ENCODE measurements around the gene GLIS1. TPM values are rescaled to one million over a fixed set of nuclear protein-coding genes. Genes with fewer than 3 reads are reported as not detected.

Gene GLIS1
- total RNA-seq, 1 experiment from 2014 or later: 0.28 TPM

DNA sequence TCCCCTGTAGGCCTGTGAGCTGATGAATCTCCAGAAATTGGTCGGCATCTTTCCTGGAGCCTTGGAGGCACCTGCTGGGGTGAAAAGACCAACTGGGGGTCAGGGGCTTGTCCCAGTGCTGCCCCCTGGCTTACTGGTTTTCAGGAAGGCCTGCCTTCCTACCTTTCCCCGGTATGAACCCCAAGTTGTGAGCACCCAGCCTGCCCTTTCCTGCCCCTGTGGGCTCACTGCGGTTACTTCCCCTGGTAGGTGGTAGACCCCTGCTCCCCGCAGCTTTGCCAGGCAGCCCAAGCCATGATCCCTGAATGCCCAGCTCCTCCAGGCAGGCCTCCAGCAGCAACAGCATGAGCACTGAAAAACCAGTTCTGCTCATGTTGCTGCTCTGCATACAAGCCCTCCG is 269.6 kb downstream of the GLIS1 start:
- H3K4me1 Mint-ChIP-seq: peaks cover 8 to 16% of the 10 kb centered on the region in 2 experiments
- H3K9me3 Mint-ChIP-seq: peaks cover 3 to 6% of the 10 kb centered on the region in 2 experiments; a peak in 2 of 5 replicates
- H2AK5ac ChIP-seq (ENCODE audit: insufficient read length, low read length): no peak overlapping the region
- no peaks in the 10 kb centered on the region for H3K9me3 ChIP-seq (ENCODE audit: control insufficient read depth, low read depth, low read length)
- no peak overlapping the region for H4K5ac ChIP-seq (ENCODE audit: insufficient read length, low read depth, low read length)
- no peak overlapping the region for H2BK15ac ChIP-seq (ENCODE audit: low read depth, low read length)
- no peak overlapping the region for H2BK120ac ChIP-seq (ENCODE audit: low read depth, low read length, poor library complexity, severe bottlenecking)
- peak overlapping the region in 2 of 3 experiments; percentile 77 to 84; a peak in 2 of 7 replicates for H3K27ac Mint-ChIP-seq
- no peak overlapping the region for H3K4me2 ChIP-seq (ENCODE audit: insufficient read depth, insufficient read length, low read length)
- H3K36me3 Mint-ChIP-seq (ENCODE audit: insufficient read depth in 1 of 3, low read depth in 3 of 3): peaks cover 0 to 4% (median 0%) of the 10 kb centered on the region in 3 experiments; a peak in 1 of 7 replicates
- no peak overlapping the region for H3K9ac ChIP-seq (ENCODE audit: extremely low read depth, insufficient read length, low read length)
- H3K27me3 ChIP-seq (ENCODE audit: insufficient read depth, low read length): no peaks in the 10 kb centered on the region; the same call in 1 of the 2 replicates
- H3K14ac ChIP-seq (ENCODE audit: insufficient read depth, low read length): no peak overlapping the region
- no peak overlapping the region for H3K4me3 Mint-ChIP-seq
- no CpG with 5 or more reads among the region's 5 CpGs for WGBS (ENCODE audit: extremely low coverage, insufficient read length, low lambda C conversion rate)
- no peaks in the 10 kb centered on the region for H3K79me1 ChIP-seq (ENCODE audit: insufficient read depth, low read depth, low read length, poor library complexity, severe bottlenecking)
- no peak overlapping the region for H3K18ac ChIP-seq (ENCODE audit: insufficient read length, low read depth, low read length)
- TF ChIP-seq, protein P1, sequence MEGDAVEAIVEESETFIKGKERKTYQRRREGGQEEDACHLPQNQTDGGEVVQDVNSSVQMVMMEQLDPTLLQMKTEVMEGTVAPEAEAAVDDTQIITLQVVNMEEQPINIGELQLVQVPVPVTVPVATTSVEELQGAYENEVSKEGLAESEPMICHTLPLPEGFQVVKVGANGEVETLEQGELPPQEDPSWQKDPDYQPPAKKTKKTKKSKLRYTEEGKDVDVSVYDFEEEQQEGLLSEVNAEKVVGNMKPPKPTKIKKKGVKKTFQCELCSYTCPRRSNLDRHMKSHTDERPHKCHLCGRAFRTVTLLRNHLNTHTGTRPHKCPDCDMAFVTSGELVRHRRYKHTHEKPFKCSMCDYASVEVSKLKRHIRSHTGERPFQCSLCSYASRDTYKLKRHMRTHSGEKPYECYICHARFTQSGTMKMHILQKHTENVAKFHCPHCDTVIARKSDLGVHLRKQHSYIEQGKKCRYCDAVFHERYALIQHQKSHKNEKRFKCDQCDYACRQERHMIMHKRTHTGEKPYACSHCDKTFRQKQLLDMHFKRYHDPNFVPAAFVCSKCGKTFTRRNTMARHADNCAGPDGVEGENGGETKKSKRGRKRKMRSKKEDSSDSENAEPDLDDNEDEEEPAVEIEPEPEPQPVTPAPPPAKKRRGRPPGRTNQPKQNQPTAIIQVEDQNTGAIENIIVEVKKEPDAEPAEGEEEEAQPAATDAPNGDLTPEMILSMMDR (conservative IDR thresholded peaks at IDR 0.05): no peak; the same call in 2 of the 3 replicates
- peaks cover 2% of the 10 kb centered on the region; the same call in 1 of the 2 replicates for H3K4me1 ChIP-seq (ENCODE audit: insufficient read depth, low read length)
- no peak overlapping the region for H2AFZ ChIP-seq (ENCODE audit: low read length)
- no peak overlapping the region for H3K23ac ChIP-seq (ENCODE audit: insufficient read length, low read depth, low read length)
- no peak overlapping the region for H3K56ac ChIP-seq (ENCODE audit: insufficient read length, low read depth, low read length)
- peaks cover 24% of the 10 kb centered on the region for H3K27me3 Mint-ChIP-seq (ENCODE audit: low read depth)
- H4K8ac ChIP-seq (replicated peaks; ENCODE audit: insufficient read length, low read depth, low read length): no peak overlapping the region
- no peak for DNase-seq
- no peaks in the 10 kb centered on the region for H3K79me2 ChIP-seq (ENCODE audit: insufficient read depth, low read length)
- no peak overlapping the region for H2BK12ac ChIP-seq (ENCODE audit: insufficient read length, low read depth, low read length)
- no peaks in the 10 kb centered on the region for H4K20me1 ChIP-seq (ENCODE audit: control insufficient read depth, insufficient read depth, insufficient read length)
- H3T11ph ChIP-seq (ENCODE audit: low read length): no peak overlapping the region
- no peak overlapping the region for H2BK20ac ChIP-seq (ENCODE audit: low read depth, low read length, poor library complexity, severe bottlenecking)
- no peak overlapping the region for H2BK5ac ChIP-seq (ENCODE audit: insufficient read length, low read length)
- no peak overlapping the region for H3K27ac ChIP-seq (ENCODE audit: insufficient read length, low read depth, low read length)
- H3K4ac ChIP-seq (ENCODE audit: low read depth, low read length): no peak overlapping the region
- no peaks in the 10 kb centered on the region for H3K23me2 ChIP-seq (ENCODE audit: insufficient read length, low read depth, low read length, poor library complexity, severe bottlenecking)
- H4K91ac ChIP-seq (ENCODE audit: insufficient read length, low read depth, low read length): no peak overlapping the region
